SK-N-MC (cell line): ENCODE results near the gene ACOT13.

ENCODE experiments used
- EZH2 ChIP-seq: fragments of 200-600 bp; sonication (generic); IDR thresholded peaks from one replicate; pipeline ENCODE4 v1.6.1; 2017; ENCODE audit warnings: antibody characterized with exemption
- POLR2AphosphoS5 ChIP-seq: IDR thresholded peaks from 2 replicates; pipeline ENCODE4 v1.6.1; 2012; ENCODE audit warnings: mild to moderate bottlenecking, low read depth, low read length, borderline replicate concordance

GRCh38 chr6:24696097-24696496 is 29.2 kb downstream of the ACOT13 start:
- no peak for TF ChIP-seq EZH2
- TF ChIP-seq POLR2AphosphoS5: no peak
